Spleen (tissue), 7 donors: ENCODE results near the gene MB.

ENCODE experiments used
- POLR2A ChIP-seq, 3 donors: fragments of 450-650 bp; IDR thresholded peaks; one replicate each; pipeline ENCODE4 v1.5.1; 2017; ENCODE audit warnings: antibody characterized with exemption in 3 of 3, mild to moderate bottlenecking in 1 of 3
- POLR2AphosphoS5 ChIP-seq, 3 donors: sonication (generic); formaldehyde crosslinking; IDR thresholded peaks; one replicate each; pipeline ENCODE4 v1.5.1; 2017; ENCODE audit warnings: antibody characterized with exemption in 3 of 3
- TF ChIP-seq, protein P1 (sequence below), 11 experiments: fragments of 200-600 bp in 7 of 11; fragments of 450-650 bp in 4 of 11; sonication (generic) in 4 of 11; IDR thresholded peaks in 8 of 11; conservative IDR thresholded peaks in 3 of 11; 1 replicate in 7 of 11; 2 replicates in 4 of 11; pipeline versions ENCODE4 v1.4.0 to v1.8.0; 2016 to 2021; ENCODE audit warnings: antibody characterized with exemption in 11 of 11, inconsistent platforms in 4 of 11, mild to moderate bottlenecking in 1 of 11
- donor health status: DM: no; HTN: no; CAD: no; lungs with moderate emphysema.
- donor health status: DM: no; HTN: no; CAD: no.
- donor health status: DM: no; HTN: no; CAD: no.

DNA sequence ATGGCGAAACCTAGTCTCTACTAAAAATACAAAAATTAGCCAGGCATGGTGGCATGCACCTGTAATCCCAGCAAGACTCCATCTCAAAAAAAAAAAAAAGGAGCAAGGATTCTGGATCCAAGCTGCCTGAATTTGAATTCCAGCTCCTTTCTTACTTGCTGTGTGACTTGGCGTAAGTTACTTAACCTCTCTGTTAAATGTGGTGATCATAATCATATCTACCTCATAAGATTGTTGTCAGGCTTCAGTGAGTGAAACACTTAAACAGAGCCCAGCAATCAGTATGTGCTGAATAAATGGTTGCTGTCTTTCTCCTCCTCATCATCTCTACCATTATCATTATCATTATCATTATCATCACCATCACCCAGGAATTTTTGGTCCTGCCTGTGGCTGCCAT, 2.7 kb downstream of the MB start:
- TF ChIP-seq, protein P1, sequence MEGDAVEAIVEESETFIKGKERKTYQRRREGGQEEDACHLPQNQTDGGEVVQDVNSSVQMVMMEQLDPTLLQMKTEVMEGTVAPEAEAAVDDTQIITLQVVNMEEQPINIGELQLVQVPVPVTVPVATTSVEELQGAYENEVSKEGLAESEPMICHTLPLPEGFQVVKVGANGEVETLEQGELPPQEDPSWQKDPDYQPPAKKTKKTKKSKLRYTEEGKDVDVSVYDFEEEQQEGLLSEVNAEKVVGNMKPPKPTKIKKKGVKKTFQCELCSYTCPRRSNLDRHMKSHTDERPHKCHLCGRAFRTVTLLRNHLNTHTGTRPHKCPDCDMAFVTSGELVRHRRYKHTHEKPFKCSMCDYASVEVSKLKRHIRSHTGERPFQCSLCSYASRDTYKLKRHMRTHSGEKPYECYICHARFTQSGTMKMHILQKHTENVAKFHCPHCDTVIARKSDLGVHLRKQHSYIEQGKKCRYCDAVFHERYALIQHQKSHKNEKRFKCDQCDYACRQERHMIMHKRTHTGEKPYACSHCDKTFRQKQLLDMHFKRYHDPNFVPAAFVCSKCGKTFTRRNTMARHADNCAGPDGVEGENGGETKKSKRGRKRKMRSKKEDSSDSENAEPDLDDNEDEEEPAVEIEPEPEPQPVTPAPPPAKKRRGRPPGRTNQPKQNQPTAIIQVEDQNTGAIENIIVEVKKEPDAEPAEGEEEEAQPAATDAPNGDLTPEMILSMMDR (IDR thresholded peaks at IDR 0.05 in 8 of 11, conservative IDR thresholded peaks at IDR 0.05 in 3 of 11): no peak
- TF ChIP-seq POLR2A (IDR thresholded peaks at IDR 0.05) (no peak), POLR2AphosphoS5 (IDR thresholded peaks at IDR 0.05) (no peak)
